Panc1 (cell line): ENCODE data around the gene NCKAP5. TPM values are rescaled to one million over a fixed set of nuclear protein-coding genes. Genes with fewer than 3 reads are reported as not detected.

Source experiments
- ATAC-seq: fragments of 200-7000 bp; cut with Tn5 transposase; 2 replicates; pipeline ENCODE4 v1.9.1; 2020; ENCODE audit warnings: mild to moderate bottlenecking, moderate library complexity
- BruUV-seq: library from RNA; stranded (reverse); fragments of 400-500 nt; replicated peaks from 2 replicates; lab custom pipeline; 2021; lab: Mats Ljungman, UMichigan
- CTCF ChIA-PET: fragments of 300-600 bp; sonication (Branson Sonifier 250); formaldehyde crosslinking; loops from one replicate; lab custom pipeline; 2022; ENCODE audit warnings: antibody characterized with exemption; lab: Charles Lee
- POLR2A ChIA-PET: fragments of 300-600 bp; sonication (Branson Sonifier 250); formaldehyde crosslinking; loops from one replicate; lab custom pipeline; 2022; ENCODE audit warnings: antibody characterized with exemption; lab: Charles Lee
- DNase-seq: peaks from one replicate; pipeline ENCODE4 v3.0.0-alpha.2; 2010; ENCODE audit warnings: low read depth, low spot score
- H3K27ac ChIP-seq: 2 replicates; pipeline ENCODE4 v1.5.1; 2011; ENCODE audit warnings: mild to moderate bottlenecking, low read length, inconsistent platforms
- H3K27me3 ChIP-seq: fragments of 200-500 bp; sonication (Bioruptor generic); 2 replicates; pipeline ENCODE4 v1.6.0; 2014; ENCODE audit warnings: low read length, inconsistent platforms; ENCODE audit not compliant: control insufficient read depth, insufficient read depth
- H3K36me3 ChIP-seq: fragments of 200-500 bp; sonication (Bioruptor generic); 2 replicates; pipeline ENCODE4 v1.5.1; 2014; ENCODE audit warnings: inconsistent platforms, mild to moderate bottlenecking, low read length, moderate library complexity; ENCODE audit not compliant: control insufficient read depth, insufficient read depth
- H3K4me1 ChIP-seq: 2 replicates; pipeline ENCODE4 v1.5.1; 2011; ENCODE audit warnings: inconsistent platforms, mild to moderate bottlenecking, low read length, moderate library complexity; ENCODE audit not compliant: control insufficient read depth, insufficient read depth
- H3K4me3 ChIP-seq, 2 experiments: 2 replicates each; pipeline ENCODE4 v1.5.1; 2011 to 2012; ENCODE audit warnings: low read depth in 2 of 2, low read length in 2 of 2, mild to moderate bottlenecking in 2 of 2, inconsistent platforms in 1 of 2, moderate library complexity in 1 of 2
- H3K9me3 ChIP-seq: fragments of 200-500 bp; sonication (Bioruptor generic); 2 replicates; pipeline ENCODE4 v1.5.1; 2014; ENCODE audit warnings: low read depth, mild to moderate bottlenecking, inconsistent platforms, low read length, moderate library complexity; ENCODE audit not compliant: control insufficient read depth, insufficient read depth
- POLR2AphosphoS5 ChIP-seq: IDR thresholded peaks from 2 replicates; pipeline ENCODE4 v1.6.1; 2012; ENCODE audit warnings: mild to moderate bottlenecking, low read depth, low read length, moderate library complexity
- REST ChIP-seq, 2 experiments: IDR thresholded peaks; 2 replicates each; pipeline ENCODE4 v1.6.1; 2011 to 2012; ENCODE audit warnings: low read depth in 2 of 2, control low read depth in 1 of 2, low read length in 1 of 2, mild to moderate bottlenecking in 1 of 2, moderate library complexity in 1 of 2; ENCODE audit not compliant: insufficient read depth in 1 of 2
- SIN3A ChIP-seq: IDR thresholded peaks from 2 replicates; pipeline ENCODE4 v1.6.1; 2012; ENCODE audit warnings: low read depth, mild to moderate bottlenecking, low read length, moderate library complexity, borderline replicate concordance; ENCODE audit not compliant: insufficient read depth
- TCF7L2 ChIP-seq: IDR thresholded peaks from 2 replicates; pipeline ENCODE4 v1.6.1; 2011; ENCODE audit warnings: mild to moderate bottlenecking, low read depth, low read length, inconsistent platforms
- in situ Hi-C: cut with HindIII; loops from 2 replicates; pipeline ENCODE4 v1.10.0; 2016; ENCODE audit warnings: low sequenced_read_pairs, low pct_unique_long_range_greater_than_20kb
- intact Hi-C: fragments of 100-400 bp; cut with micrococcal nuclease; formaldehyde crosslinking; loops from one replicate; pipeline ENCODE4 v1.10.0; 2022; ENCODE audit not compliant: unreplicated experiment
- total RNA-seq: library from RNA; stranded (reverse); gene quantifications from one replicate; pipeline ENCODE4 v1.2.1, GENCODE V29; 2021; ENCODE audit not compliant: unreplicated experiment
- TF ChIP-seq, protein P1 (sequence below): fragments of 450-650 bp; IDR thresholded peaks from 2 replicates; pipeline ENCODE4 v1.5.1; 2017; ENCODE audit warnings: mild to moderate bottlenecking

Gene NCKAP5
- total RNA-seq, 1 experiment from 2014 or later: 0.10 TPM

- DNase-seq (no peak), ATAC-seq (no peak)
- BruUV-seq: no TSS peak
- no peaks in the 10 kb centered on the region for H3K36me3 ChIP-seq
- no peaks in the 10 kb centered on the region for H3K9me3 ChIP-seq
- H3K4me3 ChIP-seq: no peak overlapping the region
- intact Hi-C loops: no loop called here
- no peak for TF ChIP-seq POLR2AphosphoS5
- TF ChIP-seq REST (IDR thresholded peaks at IDR 0.05; ENCODE audit: insufficient read depth in 1 of 2, low read depth in 2 of 2, low read length in 1 of 2): no peak
- TF ChIP-seq, protein P1, sequence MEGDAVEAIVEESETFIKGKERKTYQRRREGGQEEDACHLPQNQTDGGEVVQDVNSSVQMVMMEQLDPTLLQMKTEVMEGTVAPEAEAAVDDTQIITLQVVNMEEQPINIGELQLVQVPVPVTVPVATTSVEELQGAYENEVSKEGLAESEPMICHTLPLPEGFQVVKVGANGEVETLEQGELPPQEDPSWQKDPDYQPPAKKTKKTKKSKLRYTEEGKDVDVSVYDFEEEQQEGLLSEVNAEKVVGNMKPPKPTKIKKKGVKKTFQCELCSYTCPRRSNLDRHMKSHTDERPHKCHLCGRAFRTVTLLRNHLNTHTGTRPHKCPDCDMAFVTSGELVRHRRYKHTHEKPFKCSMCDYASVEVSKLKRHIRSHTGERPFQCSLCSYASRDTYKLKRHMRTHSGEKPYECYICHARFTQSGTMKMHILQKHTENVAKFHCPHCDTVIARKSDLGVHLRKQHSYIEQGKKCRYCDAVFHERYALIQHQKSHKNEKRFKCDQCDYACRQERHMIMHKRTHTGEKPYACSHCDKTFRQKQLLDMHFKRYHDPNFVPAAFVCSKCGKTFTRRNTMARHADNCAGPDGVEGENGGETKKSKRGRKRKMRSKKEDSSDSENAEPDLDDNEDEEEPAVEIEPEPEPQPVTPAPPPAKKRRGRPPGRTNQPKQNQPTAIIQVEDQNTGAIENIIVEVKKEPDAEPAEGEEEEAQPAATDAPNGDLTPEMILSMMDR: no peak
- TF ChIP-seq SIN3A: no peak
- H3K4me1 ChIP-seq: no peaks in the 10 kb centered on the region
- ChIA-PET CTCF (no interaction called here), POLR2A (no interaction called here)
- H3K27ac ChIP-seq: no peak overlapping the region
- in situ Hi-C loops: no loop called here
- no peaks in the 10 kb centered on the region for H3K27me3 ChIP-seq
Observed at GRCh38 chr2:133438848-133439564, 129.3 kb downstream of the NCKAP5 start.

DNA sequence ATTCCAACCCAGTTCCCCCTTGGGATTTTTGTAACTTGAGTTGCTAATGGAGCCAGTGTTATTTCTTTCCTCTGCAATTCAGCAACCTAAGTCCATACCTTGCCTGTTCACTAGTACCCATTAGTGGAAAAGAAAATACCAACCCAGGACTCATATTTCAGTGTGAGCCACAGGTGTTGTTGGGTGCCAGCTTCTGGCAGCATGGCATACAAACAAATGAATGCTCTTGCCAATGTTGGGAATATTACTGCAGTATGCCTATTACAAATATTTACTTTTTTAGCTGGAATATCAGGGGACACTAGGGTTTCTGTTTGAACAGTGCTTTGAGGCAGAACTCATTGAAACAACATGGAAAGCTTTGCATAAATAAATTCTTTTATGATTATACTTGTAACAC is 130.2 kb downstream of the NCKAP5 start:
- CTCF ChIA-PET: interaction anchor here (0.6 kb wide), 1 partner anchor 82 kb away, joined by 3 read pairs; no protein-coding TSS in a partner anchor
- no peak for TF ChIP-seq SIN3A
- Histone ChIP-seq H3K9me3 (no peaks in the 10 kb centered on the region), H3K27me3 (no peaks in the 10 kb centered on the region), H3K27ac (no peak overlapping the region), H3K4me3 (no peak overlapping the region), H3K4me1 (no peaks in the 10 kb centered on the region), H3K36me3 (no peaks in the 10 kb centered on the region)
- DNase-seq: no peak
- POLR2A ChIA-PET: no interaction called here
- intact Hi-C loops: no loop called here
- ATAC-seq: no peak
- BruUV-seq: no TSS peak
- in situ Hi-C loops: no loop called here

GRCh38 chr2:133437492-133437891 is 130.8 kb downstream of the NCKAP5 start:
- no peaks in the 10 kb centered on the region for H3K4me1 ChIP-seq
- ChIA-PET CTCF (no interaction called here), POLR2A (no interaction called here)
- H3K36me3 ChIP-seq: no peaks in the 10 kb centered on the region
- no peaks in the 10 kb centered on the region for H3K9me3 ChIP-seq
- ATAC-seq (no peak), DNase-seq (no peak)
- TF ChIP-seq REST (IDR thresholded peaks at IDR 0.05; ENCODE audit: insufficient read depth in 1 of 2, low read depth in 2 of 2, low read length in 1 of 2): no peak
- no peak for TF ChIP-seq TCF7L2
- TF ChIP-seq, protein P1: no peak
- no peak for TF ChIP-seq SIN3A
- TF ChIP-seq POLR2AphosphoS5: no peak
- H3K27ac ChIP-seq: no peak overlapping the region
- H3K27me3 ChIP-seq: no peaks in the 10 kb centered on the region
- in situ Hi-C loops: no loop called here
- no TSS peak for BruUV-seq
- intact Hi-C loops: no loop called here
- H3K4me3 ChIP-seq: no peak overlapping the region
